ENCODE measurements around the gene TSPAN31.

GRCh38 chr12:57707250-57707649, 37.6 kb upstream of the TSPAN31 start:
- TF ChIP-seq CTCF (IDR thresholded peaks at IDR 0.05) (no peak), REST (IDR thresholded peaks at IDR 0.05) (no peak), BHLHE40 (IDR thresholded peaks at IDR 0.05; ENCODE audit: low read depth, low read length) (no peak), MAX (IDR thresholded peaks at IDR 0.05) (no peak), POLR2A (IDR thresholded peaks at IDR 0.05; ENCODE audit: low read length) (no peak), USF2 (IDR thresholded peaks at IDR 0.05) (no peak)

All from A549 (cell line).